ENCODE measurements around the gene NRXN2.

- TF ChIP-seq CTCF (IDR thresholded peaks at IDR 0.05) (no peak), POLR2AphosphoS5 (IDR thresholded peaks at IDR 0.05; ENCODE audit: low read depth, low read length) (no peak)
Measured at GRCh38 chr11:64764753-64765152, 41.8 kb upstream of the NRXN2 start.
